LNCAP (cell line): ENCODE results near the gene SMCP.

Source experiments
- TF ChIP-seq, protein P1 (sequence below): fragments of 450-650 bp; IDR thresholded peaks from 2 replicates; pipeline ENCODE4 v1.5.1; 2017; ENCODE audit warnings: mild to moderate bottlenecking

Gene SMCP

DNA sequence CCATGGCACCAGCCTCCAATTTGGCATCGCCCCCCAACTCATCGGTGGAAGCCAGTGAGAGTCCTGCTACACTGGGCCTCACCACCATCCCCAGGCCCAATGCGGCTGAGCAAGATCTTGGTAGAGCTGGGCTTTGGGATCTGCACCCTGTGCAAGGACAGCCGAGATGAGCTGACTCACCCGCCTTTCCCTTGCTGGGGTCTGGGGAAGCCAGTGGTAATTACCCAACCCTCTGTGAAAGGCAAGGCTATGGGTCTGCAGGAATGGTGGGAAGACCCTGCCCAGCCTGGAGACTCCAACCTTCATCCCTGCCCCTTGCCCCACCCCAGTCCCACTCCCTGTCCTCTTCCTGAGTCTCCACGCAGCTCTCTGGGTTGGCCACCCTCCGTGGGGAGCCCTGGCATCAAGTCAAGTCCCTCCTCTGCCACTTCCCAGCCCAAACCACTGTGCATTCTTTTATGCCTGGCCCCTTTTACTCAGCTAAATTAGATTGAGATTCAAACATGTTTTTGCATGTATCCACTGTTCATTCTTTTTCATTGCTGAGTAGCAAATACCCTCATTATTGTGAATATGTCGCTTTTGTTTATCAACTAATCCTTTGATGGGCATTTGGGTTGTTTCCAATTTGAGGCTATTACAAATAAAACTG lies 8.8 kb downstream of the SMCP start:
- TF ChIP-seq, protein P1, sequence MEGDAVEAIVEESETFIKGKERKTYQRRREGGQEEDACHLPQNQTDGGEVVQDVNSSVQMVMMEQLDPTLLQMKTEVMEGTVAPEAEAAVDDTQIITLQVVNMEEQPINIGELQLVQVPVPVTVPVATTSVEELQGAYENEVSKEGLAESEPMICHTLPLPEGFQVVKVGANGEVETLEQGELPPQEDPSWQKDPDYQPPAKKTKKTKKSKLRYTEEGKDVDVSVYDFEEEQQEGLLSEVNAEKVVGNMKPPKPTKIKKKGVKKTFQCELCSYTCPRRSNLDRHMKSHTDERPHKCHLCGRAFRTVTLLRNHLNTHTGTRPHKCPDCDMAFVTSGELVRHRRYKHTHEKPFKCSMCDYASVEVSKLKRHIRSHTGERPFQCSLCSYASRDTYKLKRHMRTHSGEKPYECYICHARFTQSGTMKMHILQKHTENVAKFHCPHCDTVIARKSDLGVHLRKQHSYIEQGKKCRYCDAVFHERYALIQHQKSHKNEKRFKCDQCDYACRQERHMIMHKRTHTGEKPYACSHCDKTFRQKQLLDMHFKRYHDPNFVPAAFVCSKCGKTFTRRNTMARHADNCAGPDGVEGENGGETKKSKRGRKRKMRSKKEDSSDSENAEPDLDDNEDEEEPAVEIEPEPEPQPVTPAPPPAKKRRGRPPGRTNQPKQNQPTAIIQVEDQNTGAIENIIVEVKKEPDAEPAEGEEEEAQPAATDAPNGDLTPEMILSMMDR: no peak

- TF ChIP-seq, protein P1: no peak
Measured at GRCh38 chr1:152888126-152888525, 10.0 kb downstream of the SMCP start.

- TF ChIP-seq, protein P1: no peak
Measured at GRCh38 chr1:152899027-152899426, 20.9 kb downstream of the SMCP start.

DNA sequence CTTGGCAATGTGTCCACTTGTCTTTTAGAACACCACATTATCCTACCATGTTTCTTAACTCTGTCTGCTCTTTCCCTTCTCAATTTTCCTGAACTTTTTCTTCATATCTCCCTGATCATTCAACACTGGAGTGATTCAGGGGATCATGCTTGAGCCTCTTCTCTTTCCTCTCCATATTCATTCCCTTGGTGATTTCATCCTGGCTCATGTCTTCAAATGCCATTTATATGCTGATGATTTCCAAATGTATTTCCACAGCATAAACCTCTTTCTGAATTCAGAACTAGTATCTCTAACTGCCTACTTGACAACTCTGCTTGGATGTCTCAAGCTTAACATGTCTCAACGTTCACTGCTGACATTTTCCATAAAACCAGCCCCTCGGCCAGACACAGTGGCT lies 21.8 kb downstream of the SMCP start:
- TF ChIP-seq, protein P1: no peak

DNA sequence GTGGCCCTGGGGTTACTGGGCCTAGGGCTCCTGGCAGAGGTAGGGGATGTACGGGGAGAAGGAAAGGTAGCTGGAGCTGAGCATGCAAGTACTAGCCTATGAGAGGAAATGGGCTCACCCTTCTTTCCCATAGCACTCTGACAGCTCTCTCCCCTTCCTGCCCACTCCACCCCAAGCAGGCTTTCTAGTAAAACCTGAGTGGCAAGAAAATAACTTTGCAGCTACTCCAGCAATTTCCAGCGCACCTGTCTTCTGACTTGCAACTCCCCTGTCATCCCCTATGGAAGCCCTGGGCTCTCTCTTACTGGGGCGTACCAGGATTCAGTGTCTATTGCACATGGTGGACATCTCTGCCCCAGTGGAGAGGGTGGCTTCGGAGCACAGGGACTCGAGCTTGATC lies 23.5 kb downstream of the SMCP start:
- TF ChIP-seq, protein P1: no peak

DNA sequence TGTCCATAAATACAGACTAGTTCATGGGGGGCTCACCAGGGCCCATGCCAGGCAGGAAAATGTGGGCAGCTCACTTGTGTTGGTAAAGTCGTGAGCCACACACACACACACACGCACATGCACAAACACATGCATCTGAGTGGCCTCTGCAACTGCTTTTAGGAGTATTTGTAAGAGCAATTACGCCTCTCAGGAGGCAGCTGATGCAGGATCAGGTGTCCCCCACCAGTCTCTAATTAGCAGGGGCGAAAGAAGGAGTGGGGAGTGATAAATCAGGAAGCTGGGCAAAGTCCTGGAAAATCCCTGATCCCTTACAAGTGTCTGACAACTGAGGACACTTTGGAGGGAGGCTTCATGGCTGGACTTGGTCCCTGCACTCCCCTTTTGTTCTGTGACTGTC lies 24.5 kb downstream of the SMCP start:
- TF ChIP-seq, protein P1: no peak

- TF ChIP-seq, protein P1: no peak
Measured at GRCh38 chr1:152904688-152905440, 26.7 kb downstream of the SMCP start.
